UCSD-AML1 (cell line): ENCODE data around the gene PLIN1.
A peak's percentile ranks its signal among the peaks of the same experiment; 100 is the strongest.
"Not testable (repeated sequence)": the region's sequence is repeated elsewhere in the genome, so short reads cannot be mapped to it uniquely, and the experiment has no call there.

Source experiments
- DNase-seq: peaks from one replicate; lab custom pipeline; 2025; ENCODE audit not compliant: unreplicated experiment; lab: John Stamatoyannopoulos, UW

The PLIN1 gene, protein sequence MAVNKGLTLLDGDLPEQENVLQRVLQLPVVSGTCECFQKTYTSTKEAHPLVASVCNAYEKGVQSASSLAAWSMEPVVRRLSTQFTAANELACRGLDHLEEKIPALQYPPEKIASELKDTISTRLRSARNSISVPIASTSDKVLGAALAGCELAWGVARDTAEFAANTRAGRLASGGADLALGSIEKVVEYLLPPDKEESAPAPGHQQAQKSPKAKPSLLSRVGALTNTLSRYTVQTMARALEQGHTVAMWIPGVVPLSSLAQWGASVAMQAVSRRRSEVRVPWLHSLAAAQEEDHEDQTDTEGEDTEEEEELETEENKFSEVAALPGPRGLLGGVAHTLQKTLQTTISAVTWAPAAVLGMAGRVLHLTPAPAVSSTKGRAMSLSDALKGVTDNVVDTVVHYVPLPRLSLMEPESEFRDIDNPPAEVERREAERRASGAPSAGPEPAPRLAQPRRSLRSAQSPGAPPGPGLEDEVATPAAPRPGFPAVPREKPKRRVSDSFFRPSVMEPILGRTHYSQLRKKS

GRCh38 chr15:89679212-89679611, at the start of gene PLIN1:
Gene PLIN1 (minus strand): TSS chr15:89679367. CDS start chr15:89677489, 1,878 bp downstream.
- DNase-seq: no peak

DNA sequence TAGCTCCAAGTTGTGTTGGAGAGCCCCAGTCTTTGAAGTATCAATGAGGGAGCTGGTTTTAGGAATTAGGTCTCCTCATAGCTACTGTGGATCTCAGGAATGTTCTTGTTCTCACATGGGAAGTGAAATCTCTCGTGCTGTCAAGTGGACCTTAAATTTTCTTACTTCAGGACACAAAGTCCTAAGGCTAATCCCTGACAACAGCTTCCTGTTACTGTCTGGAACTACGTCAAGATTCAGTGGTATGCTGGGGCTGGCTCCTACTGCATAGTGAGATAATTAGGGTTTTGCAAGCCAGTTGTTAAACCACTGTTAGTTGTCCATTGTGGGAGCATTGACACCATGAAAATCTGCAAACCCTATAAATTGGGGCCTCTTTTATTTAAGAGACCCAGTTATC, 49.1 kb upstream of the PLIN1 start:
- DNase-seq: no peak

- no peak for DNase-seq
These were observed 45.9 kb upstream of the PLIN1 start for GRCh38 chr15:89725064-89725463.

GRCh38 chr15:89724621-89725020, 45.5 kb upstream of the PLIN1 start:
- no peak for DNase-seq

DNA sequence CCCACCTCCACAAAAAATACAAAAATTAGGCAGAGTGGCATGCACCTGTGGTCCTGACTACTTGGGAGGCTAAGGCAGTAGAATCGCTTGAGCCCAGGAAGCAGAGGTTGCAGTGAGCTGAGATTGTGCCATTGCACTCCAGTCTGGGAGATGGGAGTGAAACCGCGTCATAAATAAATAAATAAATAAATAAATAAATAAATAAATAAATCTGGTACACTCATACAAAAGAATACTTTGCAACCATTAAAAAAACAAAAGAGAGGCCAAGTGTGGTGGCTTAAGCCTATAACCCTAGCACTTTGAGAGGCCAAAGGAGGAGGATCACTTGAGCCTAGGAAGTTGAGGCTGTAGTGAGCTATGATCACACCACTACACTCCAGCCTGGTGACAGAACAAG, 43.9 kb upstream of the PLIN1 start:
- DNase-seq: no peak

DNA sequence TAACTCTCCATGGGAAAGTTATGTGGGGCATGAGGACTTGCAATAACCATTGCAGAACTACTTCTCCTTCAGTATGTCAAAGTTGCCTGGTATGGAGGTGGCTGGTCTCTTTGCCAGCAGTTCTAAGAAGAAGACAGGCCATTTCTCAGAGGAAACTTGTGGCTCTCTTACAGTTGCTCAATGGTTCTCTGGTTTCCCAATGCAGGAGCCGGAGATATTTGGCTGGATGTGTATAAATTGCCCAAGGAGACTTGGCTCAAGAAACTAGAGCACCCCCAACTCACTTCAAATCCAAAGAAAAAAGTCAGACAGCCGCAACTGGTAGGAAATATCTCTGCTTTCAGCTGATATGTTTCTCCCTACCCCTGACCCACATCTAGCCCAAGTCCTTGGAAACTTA, 35.6 kb upstream of the PLIN1 start:
- no peak for DNase-seq

DNA sequence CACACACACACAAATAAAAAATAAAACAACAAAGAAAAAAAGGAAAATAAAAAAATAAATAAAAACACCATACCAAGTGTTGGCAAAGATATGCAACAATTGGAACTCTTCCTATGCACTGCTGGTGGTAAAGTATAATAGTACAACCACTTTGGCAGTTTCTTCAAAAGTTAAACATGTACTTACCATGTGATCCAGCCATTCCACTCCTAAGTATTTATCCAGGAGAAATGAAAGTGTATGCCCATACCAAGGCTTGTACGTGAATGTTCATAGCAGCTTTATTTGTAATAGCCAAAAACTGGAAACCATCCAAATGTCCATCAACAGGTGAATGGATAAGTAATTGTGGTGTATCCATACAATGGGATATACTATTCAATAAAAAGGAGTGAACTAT, 28.4 kb upstream of the PLIN1 start:
- no peak for DNase-seq

DNA sequence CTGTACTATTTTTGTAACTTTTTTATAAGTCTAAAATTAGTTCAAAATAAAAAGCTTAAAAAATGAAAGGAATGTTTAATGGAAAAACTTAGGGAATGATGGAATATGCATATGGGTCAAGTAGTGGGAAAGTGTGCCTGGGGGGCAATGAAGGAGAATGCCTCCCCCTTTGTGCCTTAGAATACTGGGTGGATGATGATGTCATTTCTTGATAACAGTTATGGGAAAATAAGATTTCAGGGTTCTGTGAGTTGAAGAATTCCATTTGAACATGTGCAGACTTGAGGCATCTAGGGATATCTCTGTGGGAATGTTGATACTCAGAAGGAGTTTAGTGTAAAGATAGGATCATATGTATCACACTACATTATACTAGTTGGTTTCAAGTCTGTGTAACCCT, 25.2 kb upstream of the PLIN1 start:
- DNase-seq: no peak

DNA sequence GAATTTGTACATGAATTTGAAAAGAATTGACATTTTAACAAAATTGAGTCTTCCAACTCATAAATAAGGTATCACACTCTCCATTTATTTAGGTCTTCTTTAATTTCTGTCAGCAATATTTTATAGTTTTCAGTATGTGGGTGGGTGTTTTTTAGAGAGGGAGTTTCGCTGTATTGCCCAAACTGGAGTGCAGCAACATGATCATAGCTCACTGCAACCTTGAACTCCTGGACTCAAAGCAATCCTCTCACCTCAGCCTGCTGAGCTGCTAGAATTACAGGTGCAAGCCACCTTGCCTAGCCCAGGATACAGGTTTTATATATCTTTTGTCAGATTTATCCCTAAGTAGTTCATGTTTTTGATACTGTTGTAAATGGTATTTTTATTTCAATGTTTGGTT, 16.0 kb upstream of the PLIN1 start:
- no peak for DNase-seq

GRCh38 chr15:89693696-89694095, 14.5 kb upstream of the PLIN1 start:
- DNase-seq: no peak

- DNase-seq: no peak
These were observed 13.9 kb upstream of the PLIN1 start for GRCh38 chr15:89693091-89693490.

GRCh38 chr15:89690276-89691218, 11.4 kb upstream of the PLIN1 start, which contains the start of the genes PEX11A and WDR93:
Gene PEX11A (minus strand): TSS chr15:89690754. CDS start chr15:89690632, 122 bp downstream.
Gene WDR93 (plus strand): TSS chr15:89690811. CDS start chr15:89701747, 10,936 bp downstream.
- DNase-seq: peak; percentile 79

- DNase-seq: not testable (repeated sequence)
These were observed 10.7 kb upstream of the PLIN1 start for GRCh38 chr15:89689930-89690275.

- DNase-seq: no peak
These were observed 7.4 kb upstream of the PLIN1 start for GRCh38 chr15:89686522-89686921.

GRCh38 chr15:89685995-89686394, 6.8 kb upstream of the PLIN1 start:
- DNase-seq: no peak

GRCh38 chr15:89681146-89681545, 2.0 kb upstream of the PLIN1 start:
- no peak for DNase-seq

- no peak for DNase-seq
These were observed 1.2 kb upstream of the PLIN1 start for GRCh38 chr15:89680282-89680873.

GRCh38 chr15:89677381-89677780, 1.8 kb downstream of the PLIN1 start:
- no peak for DNase-seq

DNA sequence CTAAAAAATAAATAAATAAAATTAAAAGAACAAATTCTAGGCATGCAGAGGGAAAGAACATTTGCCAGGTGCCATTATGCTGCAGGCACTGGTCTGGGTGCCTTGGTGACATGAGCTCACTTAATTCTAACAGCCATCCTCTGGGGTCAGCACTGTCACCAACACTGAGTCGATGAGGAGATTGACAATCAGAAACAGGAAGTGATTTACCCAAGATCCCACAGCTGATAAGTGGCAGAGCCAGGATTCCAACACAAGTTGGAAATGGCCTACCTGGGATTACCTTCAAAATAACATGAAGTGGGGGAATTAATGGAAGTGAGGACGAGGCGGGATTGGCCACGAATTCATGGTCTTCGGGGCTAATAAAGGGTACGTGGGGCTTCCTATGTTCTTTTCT, 3.6 kb downstream of the PLIN1 start:
- no peak for DNase-seq

DNA sequence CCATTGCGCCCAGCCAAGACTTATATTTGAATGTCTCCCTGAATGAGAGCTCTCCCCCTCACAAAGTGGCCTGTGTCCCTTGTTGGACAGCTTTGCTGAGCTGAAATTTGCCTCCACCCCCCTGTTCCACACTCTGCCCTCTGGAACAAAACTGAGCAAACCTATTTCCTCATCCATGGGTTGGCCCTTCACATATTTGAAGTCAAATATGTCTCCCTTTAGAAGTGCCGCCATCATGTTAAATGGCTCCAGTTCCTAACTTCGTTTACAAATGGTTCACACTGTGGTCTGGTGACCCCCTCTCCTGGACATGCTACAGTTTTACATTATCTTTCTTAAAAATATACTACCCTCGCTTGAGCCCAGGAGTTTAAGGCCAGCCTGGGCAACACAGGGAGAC, 4.6 kb downstream of the PLIN1 start:
- no peak for DNase-seq

DNA sequence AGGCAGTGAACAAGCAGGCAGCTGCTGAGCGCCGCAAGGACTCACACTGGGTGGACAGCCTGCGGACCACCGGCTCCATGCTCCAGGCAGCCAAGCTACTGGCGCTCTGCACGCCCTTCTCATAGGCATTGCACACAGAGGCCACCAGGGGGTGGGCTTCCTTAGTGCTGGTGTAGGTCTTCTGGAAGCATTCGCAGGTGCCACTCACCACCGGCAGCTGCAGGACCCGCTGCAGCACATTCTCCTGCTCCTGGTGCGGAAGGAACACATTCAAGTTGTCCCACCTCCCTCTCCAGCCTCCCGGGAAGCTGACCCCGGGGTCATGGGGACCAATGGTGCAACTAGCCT, 6.0 kb downstream of the PLIN1 start:
- peak; percentile 43 for DNase-seq
